Umbilical cord (tissue), 2 donors: ENCODE measurements around the gene EPG5. TPM values are rescaled to one million over a fixed set of nuclear protein-coding genes. Genes with fewer than 3 reads are reported as not detected.
A peak's percentile ranks its signal among the peaks of the same experiment; 100 is the strongest.

Source experiments
- DNase-seq: peaks from one replicate; pipeline ENCODE4 v3.0.0-alpha.2; 2015; ENCODE audit warnings: low spot score
- total RNA-seq: library from RNA; depleted of rRNA; stranded (reverse); fragments of >200 nt; gene quantifications from one replicate; pipeline ENCODE4 v1.2.3, GENCODE V29; 2014; ENCODE audit warnings: low replicate concordance; ENCODE audit not compliant: insufficient read depth

Gene EPG5
- total RNA-seq, 1 donor from 2014 or later, result 23.8 TPM

- DNase-seq, result no peak
These were observed 41.0 kb downstream of the EPG5 start for GRCh38 chr18:45926085-45926484.

DNA sequence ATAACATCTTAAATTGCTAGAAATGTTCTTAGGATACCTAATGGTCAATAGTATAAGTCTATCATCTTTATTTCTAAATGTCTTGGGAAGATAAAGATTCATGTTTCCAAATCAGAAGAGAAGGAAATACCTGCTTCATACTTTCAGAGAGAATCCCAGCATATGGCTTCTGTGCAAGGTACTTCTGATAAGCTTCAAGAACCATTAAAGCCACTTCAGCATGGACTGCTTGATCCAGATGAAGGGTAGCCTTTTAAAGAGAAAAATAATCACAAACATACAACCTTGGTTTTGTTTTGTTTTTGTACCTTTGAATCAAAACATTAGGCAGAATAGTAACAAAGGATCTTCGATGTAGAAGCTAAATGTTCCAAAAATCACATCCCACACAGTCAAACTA, 44.0 kb downstream of the EPG5 start:
- DNase-seq, result no peak

DNA sequence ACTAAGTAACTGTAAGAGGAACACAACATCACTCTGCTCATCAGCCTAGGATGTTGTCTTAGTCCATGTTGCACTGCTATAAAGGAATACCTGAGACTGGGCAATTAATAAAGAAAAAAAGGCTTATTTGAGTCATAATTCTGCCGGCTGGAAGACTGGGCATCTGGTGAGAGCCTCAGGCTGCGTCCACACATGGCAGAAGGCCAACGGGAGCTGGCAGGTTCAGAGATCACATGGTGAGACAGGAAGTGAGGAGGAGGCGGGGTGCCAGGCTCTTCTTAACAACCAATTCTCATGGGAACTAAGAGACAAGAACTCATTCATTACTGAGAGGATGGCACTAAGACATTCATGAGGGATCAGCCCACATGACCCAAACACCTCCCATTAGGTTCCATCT, 46.8 kb downstream of the EPG5 start:
- peak; percentile 11 for DNase-seq

GRCh38 chr18:45916302-45916701, 50.8 kb downstream of the EPG5 start:
- no peak for DNase-seq

DNA sequence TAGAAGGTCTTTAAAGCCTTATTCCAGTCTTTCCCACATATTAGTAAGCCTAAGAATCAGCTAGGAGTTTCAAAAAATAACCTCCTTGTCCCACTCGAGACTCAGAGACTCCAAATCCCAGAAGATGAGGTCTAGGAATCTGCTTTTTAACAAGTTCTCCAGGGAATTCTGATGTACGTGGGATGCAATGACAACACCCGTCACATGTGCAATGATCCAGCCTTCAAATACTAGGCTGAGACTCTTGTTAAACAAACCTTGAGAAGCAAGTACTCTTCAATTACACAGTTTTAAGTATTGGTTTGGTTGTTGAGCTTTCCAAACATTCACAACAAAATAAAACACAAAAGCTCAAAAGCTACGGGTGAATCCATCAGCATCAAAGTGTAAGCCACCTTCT, 53.9 kb downstream of the EPG5 start:
- DNase-seq, result no peak

- DNase-seq, result peak; percentile 19
These were observed 56.6 kb downstream of the EPG5 start for GRCh38 chr18:45910405-45911023.

DNA sequence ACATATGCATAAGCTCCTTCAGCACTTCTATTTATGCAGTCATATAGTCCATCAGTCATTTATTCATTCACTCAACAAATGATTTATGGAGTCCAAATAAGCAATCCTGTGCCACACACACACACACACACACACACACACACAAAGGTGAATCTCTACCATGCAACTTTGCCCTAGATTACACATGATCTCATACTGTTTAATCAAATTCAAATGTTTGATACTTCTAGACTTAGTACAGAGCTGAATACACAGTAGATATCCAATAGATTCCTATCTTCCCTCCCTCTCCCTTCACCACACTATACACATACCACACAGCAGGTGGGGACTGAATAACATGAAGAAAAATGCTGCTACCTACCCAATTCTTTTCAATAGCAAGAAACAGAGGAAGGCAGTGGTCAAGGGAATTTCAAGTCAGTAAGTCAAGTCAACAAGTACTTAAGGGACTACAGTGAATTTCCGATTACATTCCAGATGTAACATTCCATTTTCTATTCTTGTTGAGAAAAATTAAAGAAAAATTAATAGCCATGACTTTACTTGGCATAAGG, 65.4 kb downstream of the EPG5 start:
- DNase-seq, result no peak

DNA sequence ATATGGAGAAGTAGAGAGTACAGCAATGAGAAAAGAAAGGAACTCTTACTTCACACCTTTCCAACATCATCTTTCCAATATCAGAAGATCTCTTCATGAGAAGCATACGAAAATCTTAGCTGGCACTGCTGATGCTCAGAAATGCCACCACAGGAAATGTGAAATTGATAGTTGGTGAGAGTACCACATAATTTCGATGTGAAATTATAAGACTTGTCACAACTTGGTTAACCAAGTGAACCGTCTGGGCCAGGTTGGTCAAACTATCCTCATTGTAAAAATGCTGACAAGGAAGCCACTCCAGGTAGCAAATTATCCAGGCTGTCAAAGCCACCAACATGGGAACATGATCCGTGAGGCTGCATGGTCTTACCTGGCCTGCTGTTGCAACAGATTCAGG, 66.5 kb downstream of the EPG5 start:
- DNase-seq, result no peak

GRCh38 chr18:45896991-45897390, 70.1 kb downstream of the EPG5 start:
- no peak for DNase-seq

- no peak for DNase-seq
These were observed 70.7 kb downstream of the EPG5 start for GRCh38 chr18:45896452-45896851.

GRCh38 chr18:45895339-45895738, 71.8 kb downstream of the EPG5 start:
- no peak for DNase-seq

- no peak for DNase-seq
These were observed 72.3 kb downstream of the EPG5 start for GRCh38 chr18:45894818-45895217.

GRCh38 chr18:45891806-45892205, 75.3 kb downstream of the EPG5 start:
- DNase-seq, result no peak

GRCh38 chr18:45890606-45891005, 76.5 kb downstream of the EPG5 start:
- DNase-seq, result no peak

DNA sequence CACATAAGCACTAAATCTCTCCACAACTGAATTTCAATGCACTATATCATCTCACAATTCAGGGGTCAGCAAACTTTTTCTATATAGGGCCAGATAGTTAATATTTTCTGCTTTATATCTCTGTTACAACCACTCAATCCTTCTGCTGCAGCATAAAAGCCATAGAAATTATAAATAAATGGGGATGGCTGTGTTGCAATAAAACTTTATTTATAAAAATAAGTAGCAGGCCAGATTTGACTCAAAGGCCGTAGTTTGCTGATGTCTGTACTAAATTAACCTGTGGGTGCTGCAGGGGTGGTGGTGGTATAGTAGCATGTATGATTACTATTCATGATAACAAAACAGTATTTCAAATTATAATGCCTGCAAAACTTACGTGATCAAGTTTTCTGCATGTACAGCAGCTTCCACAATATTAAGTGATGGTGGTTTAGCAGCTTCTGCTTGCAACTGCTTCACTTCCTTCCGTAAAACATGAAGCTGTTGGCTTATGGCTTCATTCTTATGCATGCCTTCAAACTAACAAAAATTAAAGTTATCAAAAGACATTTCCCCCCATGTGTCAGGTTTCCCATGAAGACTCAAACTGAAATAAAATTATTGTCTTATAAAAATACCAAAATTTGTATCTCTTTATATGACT, 77.6 kb downstream of the EPG5 start:
- DNase-seq, result no peak

- DNase-seq, result no peak
These were observed 79.5 kb downstream of the EPG5 start for GRCh38 chr18:45887585-45887984.

DNA sequence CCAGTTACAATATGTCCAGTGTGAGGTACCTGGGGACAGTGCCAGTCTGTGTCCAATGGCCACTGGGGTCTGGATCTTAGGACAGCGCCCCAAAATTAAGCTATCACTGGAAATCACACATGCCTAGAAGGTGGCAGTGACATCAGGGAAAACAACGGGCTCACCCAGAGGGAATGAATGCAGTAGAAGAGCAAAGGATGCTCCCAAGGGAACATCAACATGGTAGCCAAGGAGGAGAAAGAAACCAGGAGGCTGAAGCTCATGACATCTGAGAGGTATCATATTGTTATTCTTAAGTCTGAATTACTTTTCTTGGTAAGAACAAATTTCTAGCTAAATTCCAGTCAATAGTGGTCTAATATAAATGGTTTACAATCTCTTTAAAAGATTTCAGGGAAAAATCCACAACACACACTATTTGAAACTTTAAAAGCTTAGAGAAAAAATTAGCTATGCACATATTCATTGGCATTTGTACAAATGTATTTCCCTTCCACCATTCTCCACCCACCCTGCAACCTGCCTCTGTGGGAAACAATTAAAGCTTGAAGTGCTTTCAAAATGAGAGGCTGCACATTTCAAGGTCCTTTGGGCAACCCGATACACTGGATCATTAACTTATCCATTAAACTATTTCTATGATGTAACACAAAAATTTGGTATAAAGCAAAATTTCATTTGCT, 86.1 kb downstream of the EPG5 start:
- DNase-seq, result no peak

DNA sequence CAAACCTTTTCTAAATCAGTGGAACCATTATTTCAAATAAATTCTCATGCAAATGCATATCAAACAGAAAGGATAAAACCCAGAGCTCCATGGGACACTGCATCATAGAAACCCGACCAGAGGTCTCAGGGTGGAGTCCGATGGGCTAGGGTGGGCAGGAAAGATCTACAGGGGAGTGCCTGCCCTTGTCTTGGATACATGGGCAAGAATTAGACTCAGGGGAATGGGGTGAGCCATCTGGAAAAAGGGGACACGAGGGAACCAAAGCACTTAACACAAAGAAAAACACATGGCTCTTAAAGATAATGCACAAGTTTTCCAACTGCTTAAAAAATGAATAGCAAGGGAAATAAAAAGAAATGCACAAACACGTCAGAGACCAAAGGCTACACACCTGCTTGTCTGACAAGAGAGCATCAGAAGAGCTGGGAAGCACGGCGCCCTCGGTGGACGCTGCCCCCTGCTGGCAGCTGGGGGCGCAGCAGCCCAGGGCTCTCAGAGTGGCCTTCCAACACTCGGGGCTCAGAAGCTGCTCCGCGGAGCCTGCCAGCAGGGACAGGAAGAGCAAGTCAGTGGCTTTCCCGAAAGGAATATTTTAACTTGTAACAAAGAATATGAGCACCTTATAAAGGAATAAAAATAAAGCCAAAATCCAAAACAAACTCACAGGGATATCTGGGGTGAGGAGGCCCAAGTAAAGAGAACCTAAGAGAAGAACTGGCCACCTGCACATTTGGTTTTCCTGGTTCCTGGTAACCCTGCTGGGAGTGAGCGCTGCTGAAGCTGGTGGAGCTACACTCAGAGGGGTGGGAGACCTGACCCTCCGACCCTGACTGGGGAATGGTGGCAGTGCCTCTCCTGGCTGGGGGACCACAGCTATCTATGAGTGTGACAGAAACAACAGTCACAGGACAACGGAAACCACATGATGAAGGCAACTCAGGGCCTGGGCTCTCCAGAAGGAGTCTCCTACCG, 87.2 kb downstream of the EPG5 start:
- peak; percentile 65 for DNase-seq

- no peak for DNase-seq
These were observed 89.7 kb downstream of the EPG5 start for GRCh38 chr18:45877403-45877802.

DNA sequence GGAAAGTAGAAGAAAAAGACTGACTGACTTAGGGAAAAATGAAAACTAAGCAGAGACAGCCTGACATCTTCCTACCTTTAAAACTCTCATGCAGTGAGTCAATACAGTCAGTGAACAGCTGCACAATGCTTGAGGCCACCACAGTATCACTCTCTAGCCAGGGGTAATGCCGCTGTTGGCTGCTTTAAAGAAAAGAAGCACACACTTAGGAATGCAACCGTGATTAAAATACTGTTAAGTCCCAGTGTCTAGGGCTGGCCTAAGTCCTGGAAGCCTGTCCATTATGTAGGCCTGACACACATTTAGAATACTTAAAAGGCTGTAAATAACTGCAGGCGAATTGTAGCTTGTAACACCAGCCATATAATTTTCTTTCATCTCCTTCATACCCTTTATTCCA, 91.0 kb downstream of the EPG5 start:
- DNase-seq, result no peak

DNA sequence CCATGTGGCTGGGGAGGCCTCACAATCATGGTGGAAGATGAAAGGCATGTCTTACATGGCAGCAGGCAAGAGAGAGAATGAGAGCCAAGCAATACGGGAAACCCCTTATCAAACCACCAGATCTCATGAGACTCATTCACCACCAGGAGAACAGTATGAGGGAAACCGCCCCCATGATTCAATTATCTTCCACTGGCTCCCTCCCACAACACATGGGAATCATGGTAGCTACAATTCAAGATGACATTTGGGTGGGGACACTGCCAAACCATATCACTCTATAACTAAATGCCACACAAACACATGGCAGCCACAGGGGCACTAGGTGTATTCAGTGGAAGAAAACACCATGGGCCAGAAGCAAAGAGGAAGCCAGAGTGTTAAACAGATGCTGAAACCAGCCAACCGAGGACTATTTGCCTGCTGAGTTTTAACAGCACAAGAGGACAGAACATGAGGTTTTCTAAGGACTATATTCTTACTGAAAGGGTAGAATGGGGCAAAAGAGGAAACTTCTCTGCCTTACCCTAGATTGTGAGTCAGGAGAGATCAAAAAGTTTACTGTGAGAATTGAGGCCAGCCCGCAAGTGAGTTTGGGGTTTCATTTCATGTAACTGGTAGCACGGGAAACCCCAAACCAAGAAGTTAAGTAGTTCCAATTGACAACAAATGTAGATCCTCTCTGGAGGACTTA, 92.5 kb downstream of the EPG5 start:
- no peak for DNase-seq
